GM18873 (cell line): ENCODE measurements around the gene PPP6R2.

ENCODE experiments used
- ATAC-seq: cut with Tn5 transposase; IDR thresholded peaks from one replicate; pipeline ENCODE4 v1.9.1; 2021; ENCODE audit warnings: mild to moderate bottlenecking, moderate library complexity, moderate number of reproducible peaks; ENCODE audit not compliant: unreplicated experiment, low FRiP score

Gene PPP6R2

DNA sequence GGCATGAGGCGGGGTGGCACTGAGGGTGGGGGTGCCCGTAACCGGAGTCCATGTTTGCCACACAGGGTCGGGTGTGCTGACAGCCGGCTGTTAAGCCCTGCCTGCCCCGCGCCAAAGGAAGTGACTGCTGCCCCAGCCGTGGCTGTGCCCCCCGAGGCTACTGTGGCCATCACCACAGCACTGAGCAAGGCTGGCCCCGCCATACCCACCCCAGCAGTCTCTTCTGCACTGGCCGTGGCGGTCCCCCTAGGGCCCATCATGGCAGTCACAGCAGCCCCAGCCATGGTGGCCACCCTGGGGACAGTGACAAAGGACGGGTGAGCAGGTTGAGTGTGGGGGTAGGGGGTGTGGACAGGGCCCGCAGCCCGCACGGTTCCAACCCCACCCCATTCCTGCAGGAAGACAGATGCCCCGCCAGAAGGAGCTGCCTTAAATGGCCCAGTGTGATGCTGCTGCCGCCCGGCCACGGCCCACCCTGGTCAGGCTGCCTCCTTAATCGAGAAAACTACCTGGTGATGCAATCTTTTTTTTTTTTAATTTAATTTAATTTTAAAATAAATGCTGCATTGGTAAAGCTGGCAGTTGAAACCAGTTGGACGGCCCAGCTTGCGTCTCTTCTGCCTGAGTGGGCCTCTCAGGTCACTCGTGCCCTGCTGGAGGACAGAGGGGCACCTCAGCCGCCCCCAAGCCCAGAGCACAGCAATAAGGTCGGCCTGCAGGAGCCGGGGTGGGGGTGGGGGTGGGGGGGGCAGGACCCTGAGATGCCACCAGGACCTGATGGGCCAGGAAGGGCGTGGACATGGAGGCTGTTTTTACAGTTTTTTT is 100.9 kb downstream of the PPP6R2 start:
- no peak for ATAC-seq

DNA sequence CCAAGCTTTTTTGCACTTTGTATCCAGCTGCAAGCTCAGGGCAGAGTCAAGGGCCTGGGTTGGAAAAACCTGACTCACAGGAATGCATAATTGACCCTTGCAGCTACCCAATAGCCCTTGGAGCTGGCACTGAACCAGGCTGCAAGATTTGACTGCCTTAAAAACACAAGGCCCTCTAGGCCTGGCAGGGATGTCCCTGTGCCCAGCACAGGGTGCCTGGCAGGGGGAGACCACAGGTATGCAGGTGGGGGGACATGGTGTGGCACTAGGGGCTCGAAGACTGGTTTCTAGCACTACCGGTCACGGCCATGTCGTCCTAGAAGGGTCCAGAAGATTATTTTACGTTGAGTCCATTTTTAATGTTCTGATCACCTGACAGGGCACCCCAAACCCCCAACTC is 101.5 kb downstream of the PPP6R2 start:
- ATAC-seq, result no peak

DNA sequence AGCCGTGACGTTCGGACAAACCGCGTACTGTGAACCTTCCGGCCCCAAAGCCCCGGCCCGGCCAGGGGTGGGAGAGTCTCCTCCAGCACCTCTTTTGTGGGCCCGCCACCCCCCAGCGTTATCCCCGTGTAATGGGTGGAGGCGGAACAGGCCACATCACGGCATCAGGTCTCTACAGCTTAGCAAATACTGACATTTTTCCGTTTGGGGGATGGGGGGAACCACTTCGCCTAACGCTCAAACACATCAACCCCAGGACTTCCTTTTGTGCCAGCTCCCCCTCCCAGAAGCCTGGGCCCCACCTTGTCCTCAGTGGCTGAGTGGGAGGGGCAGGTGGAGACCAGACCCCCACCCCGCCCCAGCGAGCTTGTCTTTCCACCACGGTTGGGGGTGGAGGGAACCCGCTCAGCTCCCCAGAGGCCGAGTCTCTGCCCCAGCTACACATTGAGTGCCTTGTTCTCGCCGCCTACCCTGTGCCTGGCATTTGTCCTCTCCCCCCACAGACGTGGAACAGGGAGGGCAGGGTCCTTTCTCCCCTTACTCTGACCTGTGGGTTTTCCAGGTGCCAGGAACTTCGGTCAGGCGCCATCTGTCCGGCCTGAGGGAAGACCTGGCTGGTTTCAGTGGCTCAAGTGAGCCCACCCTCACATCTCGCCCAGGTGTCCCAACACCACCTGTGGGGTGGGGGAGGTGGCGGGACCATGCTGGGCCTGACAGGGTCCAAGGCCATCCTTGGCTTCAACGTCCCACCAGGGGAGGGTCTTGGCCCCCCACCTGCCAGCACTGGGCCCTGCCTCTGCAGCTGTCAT is 102.1 kb downstream of the PPP6R2 start:
- ATAC-seq, result no peak

DNA sequence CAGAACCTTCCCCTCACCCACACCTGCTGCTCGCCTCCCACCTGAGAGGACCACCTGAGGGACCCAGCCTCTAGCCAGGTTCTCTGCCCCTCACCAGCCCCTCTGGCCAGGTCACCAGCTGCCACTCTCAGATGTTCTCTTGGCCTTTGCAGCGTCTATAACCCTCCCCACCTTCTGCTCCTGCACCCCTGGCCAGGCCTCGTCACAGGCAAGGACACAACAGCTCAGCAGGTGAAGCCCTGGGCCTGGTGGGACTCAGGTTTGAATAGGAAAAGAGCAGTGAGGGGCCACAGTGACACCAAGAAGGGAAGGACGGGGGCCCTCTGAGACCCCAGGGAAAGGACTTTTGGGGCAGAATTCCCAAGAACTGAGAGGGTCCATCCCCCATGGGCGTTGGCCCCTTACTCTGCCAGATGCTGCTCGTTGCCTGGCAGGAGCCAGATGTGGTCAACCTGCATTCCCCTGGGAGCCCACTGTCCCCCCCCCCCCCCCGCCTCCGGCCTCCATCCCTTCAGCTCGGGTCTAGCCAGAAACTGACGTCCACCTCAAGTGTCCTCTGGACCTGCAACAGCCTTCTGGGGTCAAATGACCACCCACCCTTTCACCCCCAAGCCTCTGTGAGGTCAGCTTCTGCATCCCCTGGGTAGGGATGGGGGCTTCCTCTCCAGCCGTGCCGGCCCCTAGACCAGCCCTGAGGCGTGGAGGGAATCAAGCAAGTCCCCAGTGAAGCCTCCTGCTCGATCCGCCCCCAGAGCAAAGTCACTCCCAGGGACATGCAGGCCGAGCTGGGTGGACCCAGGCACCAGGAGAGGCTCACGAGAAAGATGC is 103.0 kb downstream of the PPP6R2 start:
- ATAC-seq, result no peak

DNA sequence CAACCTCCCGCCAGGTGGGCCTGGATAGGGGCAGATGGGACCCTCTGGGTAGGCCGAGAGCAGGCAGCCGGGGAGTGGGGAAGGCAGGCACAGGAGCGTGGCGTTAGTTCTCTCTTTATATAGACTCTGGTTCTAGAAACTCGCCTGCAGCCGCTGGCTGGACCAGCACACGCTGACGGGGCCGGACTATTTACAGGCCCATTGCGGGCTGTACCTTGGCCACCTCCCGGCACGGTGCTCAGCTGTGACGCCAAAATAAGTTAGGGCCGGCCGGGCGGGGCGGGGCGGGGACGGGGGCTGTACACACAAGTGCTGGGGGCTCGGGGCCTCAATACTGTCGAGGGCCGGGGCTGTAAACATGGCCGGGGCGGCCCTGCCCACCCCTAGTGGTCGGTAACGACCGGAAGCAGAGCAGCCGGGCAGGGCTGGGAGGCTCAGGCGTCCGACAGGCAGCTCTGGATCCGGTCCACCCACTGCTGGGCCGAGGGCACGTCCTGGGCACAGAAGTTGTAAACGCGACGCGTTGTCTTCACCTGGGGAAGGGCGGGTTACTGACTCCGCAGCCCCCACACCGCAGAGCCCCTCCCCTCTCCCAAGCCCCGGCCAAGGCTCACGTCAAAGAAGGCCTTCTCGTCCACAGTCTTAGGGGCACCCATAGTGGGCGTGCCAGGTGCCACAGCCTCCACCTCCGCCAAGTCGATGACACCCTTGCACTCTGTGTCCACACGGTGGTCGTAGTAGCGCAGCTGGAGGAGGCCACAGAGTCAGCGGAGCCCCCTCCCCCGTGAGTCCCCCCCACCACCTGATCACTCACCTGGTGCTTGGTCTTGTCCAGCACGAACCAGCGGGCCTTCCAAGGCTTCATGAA is 103.8 kb downstream of the PPP6R2 start:
- ATAC-seq, result no peak

DNA sequence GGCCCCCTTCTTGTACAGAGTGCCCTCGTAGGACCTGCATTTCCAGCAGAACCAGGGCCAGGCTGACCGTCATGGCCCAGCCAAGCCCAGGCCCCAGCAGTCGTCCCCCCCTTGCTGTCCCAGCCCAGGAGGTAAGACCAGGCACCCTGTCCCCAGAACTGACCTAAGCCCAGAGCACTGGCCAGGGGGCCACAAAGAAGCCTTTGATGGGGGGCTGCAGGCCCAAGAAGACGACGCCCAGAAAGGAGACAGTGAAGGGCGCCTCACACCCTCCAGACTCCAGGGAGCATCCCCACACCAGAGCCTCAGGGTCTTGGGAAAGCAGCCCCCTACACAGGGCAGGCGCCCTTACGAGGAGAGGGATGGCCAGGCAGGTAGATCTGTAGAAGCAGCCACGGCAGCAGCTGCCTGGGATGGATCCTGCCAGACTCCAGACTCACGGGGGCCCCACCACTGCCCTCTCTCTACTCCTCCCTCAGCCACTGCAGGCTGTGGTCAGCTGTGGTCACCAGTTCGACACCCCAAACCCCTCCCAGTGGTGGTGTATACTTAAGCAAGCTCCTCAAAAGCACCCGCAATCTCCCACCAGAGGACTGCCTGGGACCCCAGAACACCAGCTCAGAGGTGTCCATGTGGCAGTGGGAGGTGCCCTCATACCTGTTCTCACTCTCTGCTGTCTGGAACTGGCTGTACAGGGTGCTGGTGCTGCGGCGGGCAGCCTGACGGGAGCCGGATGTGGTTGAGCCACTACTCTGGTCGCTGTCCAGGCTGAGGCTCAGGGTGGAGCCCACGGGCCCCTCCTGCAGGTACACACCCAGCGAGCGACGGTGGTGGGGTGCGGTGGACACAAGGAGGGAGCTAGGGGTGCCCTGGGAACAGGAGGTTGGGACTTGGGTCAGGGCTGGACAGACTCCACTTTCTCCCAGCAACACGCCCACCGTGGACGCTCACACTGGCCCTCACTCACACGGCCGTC is 104.7 kb downstream of the PPP6R2 start:
- no peak for ATAC-seq

DNA sequence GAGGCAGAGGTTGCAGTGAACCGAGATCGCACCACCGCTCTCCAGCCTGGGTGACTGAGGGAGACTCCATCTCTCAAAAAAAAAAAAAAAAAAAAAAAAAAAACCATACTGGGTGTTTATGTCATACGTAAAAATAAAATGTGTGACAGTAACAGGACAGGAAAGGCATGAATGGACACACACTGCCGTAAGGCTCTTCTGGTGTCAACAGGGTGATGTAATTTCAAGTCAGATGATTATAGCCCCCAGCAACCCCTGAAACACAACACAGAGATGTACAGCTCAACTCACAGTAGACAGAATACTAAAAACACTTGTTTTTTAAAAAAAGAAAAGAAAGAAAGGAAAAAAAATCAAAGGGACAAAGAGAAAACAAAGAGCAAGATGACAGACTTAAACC is 109.5 kb downstream of the PPP6R2 start:
- no peak for ATAC-seq

DNA sequence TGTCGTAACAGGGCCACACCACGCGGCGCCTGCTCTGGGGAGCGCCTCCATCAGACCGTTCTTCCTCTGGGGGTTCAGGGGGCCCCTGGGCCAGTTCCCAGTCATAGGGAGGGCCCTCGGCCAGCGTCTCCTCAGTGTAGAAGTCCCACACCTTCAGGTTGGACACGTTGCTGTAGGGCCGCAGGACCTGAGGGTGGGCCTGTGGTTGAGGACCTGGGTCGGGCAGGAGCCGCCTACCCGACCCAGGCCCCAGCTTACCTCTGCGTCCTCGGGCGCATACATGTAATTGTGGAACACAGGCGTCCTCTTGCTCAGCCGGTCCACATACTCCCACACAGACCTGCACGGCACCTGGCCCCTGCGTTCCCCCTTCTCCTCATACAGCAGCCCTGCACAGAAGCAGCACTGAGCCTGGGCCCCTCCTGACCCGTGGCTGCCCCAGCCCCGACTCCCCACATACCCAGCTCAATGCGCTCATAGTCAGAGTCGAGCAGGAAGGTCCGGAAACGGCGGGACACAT is 111.5 kb downstream of the PPP6R2 start:
- ATAC-seq, result no peak

DNA sequence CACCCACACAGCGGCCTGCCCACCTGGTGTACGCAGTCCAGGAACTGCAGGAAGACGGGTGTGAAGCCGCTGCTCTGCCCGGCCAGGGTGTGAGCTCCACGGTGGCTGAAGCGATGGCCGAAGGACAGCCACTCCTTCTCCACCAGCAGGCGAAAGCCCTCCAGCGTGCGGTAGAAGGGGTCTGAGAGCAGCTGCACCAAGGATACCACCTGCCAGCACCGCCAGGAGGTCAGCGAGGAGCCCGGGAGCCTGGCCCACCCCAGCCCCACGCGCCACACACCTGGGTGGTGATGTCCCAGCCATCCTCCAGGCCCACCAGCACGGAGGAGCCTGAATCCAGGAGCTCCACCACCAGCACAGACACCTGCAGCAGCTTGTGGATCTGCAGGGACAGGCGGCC is 112.1 kb downstream of the PPP6R2 start:
- ATAC-seq, result no peak

DNA sequence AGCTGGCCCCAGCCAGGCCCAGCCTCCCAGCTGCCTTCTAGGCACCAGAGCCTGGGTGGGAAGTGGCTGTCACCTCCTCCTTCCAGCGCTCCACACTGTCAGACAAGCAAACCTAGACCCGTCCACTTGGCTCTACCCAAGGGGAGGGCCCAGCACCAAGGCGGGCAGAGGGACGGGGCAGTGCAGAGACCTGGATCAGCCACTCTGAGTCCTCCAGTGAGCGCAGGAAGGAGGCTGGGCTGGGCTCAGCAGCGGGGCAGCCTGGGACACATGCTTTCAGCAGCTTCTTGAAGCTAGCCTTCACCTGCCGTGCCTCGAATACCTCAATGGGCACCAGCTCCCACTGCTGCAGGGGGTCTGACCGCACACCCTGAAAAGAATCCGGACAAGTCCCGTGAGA is 112.9 kb downstream of the PPP6R2 start:
- no peak for ATAC-seq

DNA sequence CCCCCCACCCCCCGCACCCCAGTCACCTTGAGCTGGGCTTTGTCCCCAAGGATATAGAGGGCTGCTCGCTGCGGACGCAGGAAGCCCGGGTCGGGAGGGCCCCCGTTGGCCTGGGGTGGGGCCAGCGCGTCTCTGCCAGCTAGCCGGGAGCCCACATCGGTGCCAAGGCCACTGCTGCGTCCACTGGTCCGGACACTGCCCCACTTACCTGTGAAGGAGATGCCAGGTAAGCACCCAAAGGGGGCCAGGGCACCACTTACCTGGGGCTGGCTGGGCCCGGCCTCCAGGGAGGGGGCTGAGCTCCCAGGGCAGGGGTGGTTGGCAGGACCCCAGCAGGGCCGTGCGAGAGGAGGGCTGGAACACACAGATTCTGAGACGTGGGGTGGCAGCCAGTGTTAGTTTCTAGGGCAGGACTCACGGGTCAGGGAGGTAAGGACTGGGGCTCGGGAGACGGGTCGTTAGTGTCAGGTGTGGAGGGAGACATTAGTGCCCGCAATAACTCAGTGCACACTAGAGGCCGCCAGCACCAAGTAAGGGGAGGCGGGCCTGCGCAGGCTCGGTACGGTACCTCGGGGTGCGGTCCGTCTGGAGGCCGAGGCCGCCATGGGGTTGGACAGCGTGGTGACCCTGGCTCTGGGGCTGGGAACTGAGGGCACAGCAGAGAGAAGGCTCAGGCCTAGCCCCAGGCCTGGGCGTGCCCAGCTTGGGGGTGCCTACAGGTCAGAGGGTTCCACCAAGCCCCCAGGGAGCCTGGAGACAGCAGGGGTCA is 113.5 kb downstream of the PPP6R2 start:
- no peak for ATAC-seq

DNA sequence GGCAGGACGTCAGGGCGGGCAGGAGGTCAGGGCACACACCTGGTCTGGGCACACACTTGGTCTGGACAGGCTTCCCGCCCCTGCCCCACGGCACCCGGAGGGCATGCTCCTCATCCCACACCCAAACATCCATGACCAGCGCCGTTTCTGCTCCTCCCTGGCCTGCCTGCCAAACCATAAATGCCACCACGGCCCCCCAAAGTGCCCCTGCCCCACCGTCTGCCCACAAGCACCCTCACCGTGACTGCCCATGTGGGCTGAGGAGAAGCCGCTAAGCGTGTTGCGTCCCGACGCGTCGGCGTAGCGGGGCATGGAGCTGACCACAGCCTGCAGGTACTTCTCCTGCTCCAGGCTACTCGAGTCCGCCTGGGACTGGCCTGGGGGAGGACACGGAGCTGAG is 115.9 kb downstream of the PPP6R2 start:
- no peak for ATAC-seq

DNA sequence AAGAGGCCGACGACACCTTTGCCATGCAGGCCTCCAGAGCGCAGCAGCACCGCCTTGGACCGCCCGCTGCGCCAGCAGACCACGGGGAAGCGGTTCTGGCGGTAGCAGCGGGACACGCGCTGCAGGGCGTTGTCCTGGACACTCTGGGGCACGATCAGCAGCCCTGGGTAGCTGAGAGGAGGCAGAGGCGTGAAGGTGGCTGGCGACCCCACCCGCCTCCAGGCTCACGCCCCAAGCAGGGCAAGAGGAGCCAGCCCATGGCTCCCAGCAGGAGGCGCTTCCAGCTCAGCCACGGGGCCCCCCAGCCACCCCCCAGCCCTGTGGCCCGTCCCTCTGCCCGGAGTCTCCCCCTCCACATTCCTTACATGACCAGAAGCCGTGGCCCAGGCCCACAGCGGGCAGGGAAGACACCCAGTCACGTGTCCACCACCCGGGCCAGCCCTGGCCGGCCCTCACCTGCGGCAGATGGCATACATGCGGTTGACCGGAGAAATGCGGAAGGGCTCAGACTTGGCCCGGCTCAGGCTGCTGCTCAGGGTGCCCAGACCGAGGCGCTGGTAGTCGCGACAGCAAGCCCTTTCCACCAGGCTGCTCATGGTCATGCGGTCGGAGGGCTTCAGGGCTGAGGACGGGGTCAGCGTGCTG is 116.5 kb downstream of the PPP6R2 start:
- no peak for ATAC-seq

DNA sequence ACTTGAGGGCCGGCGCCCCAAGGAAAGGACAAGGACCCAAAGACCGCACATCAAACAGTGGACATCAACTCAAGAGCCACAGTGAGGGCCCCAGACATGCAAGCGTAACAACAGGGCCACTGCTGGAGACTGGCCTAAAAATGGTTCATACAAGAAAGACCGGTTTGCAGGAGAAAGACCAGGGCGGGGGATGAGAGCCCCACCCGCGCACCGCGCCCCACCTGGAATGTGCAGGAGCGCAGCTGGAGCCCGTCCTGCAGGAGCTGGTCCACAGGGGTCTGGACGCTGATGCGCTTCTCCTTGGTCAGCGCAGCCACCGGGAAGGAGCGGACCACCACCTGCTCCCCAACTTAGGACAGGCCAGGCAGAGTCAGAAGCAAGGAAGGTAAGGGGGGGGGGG is 117.8 kb downstream of the PPP6R2 start:
- no peak for ATAC-seq

DNA sequence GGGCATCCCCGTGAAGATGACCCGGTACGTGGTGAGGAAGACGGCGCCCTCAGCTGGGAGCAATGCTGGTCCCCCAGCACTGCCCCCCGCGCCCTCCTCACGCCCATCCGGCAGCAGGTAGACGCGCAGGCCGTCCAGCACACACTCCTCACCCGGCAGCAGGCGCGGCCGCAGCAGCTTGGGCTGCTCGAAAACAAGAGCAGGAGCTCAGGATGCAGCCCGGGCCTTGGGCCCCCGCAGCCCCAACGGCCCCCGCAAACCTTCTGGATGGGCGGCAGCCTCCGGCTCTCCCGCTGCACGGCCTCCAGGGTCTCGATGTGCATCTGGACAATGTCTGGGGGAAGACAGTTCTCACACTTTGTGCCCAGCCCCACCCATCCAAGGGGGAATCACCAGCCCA is 118.4 kb downstream of the PPP6R2 start:
- no peak for ATAC-seq

DNA sequence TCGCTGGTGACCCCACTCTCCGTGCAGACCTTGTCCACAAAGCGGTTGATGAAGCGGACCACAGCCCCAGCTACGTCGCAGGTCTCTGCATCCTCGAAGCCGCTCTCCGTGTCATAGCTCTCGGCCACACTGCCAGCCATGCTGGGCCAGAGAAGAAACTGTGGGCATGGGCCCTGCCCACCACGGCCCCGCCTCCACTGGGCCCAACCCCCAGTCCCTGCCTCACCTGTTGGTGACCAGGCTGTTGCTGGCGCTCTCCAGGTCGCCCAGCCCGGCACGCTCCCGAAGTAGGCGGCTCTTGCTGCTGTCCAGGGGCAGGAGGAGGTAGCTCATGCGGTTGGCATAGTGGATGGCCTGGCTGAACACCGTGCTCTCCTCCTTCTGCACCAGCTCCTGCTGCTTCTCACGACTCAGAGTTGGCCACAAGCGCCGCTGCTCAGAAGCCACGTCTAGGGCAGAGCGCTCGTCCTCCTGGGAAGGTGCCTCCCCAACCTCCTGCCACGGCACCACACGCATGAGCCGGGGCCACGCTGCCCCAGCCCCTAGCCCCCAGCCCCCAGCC is 118.9 kb downstream of the PPP6R2 start:
- no peak for ATAC-seq
